ENCODE results near the gene YWHAB. TPM values are rescaled to one million over a fixed set of nuclear protein-coding genes. Genes with fewer than 3 reads are reported as not detected.
A peak's percentile ranks its signal among the peaks of the same experiment; 100 is the strongest.

YWHAB gene
- total and polyA plus RNA-seq, 2 of the 4 experiments (the other 2 are of a cell fraction) = 78.0 to 102 TPM

- Histone ChIP-seq H3K4me3 (ENCODE audit: insufficient read depth, low read depth, low read length) (peak overlapping the region; percentile 79), H3K4me2 (ENCODE audit: low read depth, low read length) (peak overlapping the region; percentile 100), H3K36me3 (ENCODE audit: control insufficient read depth, insufficient read depth, low read length) (no peaks in the 10 kb centered on the region; the same call in 1 of the 2 replicates), H3K79me1 (ENCODE audit: low read depth in 1 of 2, low read length in 2 of 2) (peaks cover 0 to 12% of the 10 kb centered on the region in 2 experiments; a peak in 2 of 4 replicates), H3K27me3 (ENCODE audit: control insufficient read depth, insufficient read depth, low read length) (no peaks in the 10 kb centered on the region), H4K20me1 (ENCODE audit: insufficient read depth, low read length) (peaks cover 59% of the 10 kb centered on the region), H3K4me1 (ENCODE audit: control insufficient read depth, insufficient read depth, low read length) (peaks cover 2% of the 10 kb centered on the region), H2AK5ac (ENCODE audit: low read depth, low read length) (no peak overlapping the region), H3K27ac (ENCODE audit: insufficient read depth, low read length) (peak overlapping the region; percentile 95), H2BK120ac (ENCODE audit: low read depth, low read length) (no peak overlapping the region), H4K91ac (ENCODE audit: insufficient read depth, low read depth, low read length) (no peak overlapping the region), H3K4ac (ENCODE audit: low read depth, low read length) (no peak overlapping the region), H3K9me1 (ENCODE audit: insufficient read depth, low read length) (no peaks in the 10 kb centered on the region), H3K14ac (replicated peaks; ENCODE audit: low read depth, low read length) (peak overlapping the region; percentile 82), H3K23ac (ENCODE audit: low read depth, low read length) (peak overlapping the region; percentile 69), H2AK9ac (replicated peaks; ENCODE audit: low read depth, low read length, poor library complexity) (peak overlapping the region; percentile 99), H3K18ac (ENCODE audit: low read depth, low read length) (no peak overlapping the region), H4K8ac (ENCODE audit: low read depth in 2 of 2, low read length in 2 of 2) (no peak overlapping the region), H2AFZ (replicated peaks; ENCODE audit: low read length, poor library complexity) (no peak overlapping the region), H2BK15ac (ENCODE audit: low read depth, low read length) (no peak overlapping the region), H3K9me3 (ENCODE audit: control insufficient read depth, insufficient read depth, low read length) (no peaks in the 10 kb centered on the region), H3K9ac (ENCODE audit: low read depth, low read length) (peak overlapping the region; percentile 92), H2BK20ac (ENCODE audit: low read depth, low read length) (no peak overlapping the region), H3K56ac (ENCODE audit: extremely low read depth, insufficient read depth, low read length) (peak overlapping the region; percentile 87; the same call in 1 of the 2 replicates), H2BK5ac (ENCODE audit: low read depth, low read length, poor library complexity, severe bottlenecking) (no peak overlapping the region), H4K5ac (ENCODE audit: low read depth, low read length) (no peak overlapping the region)
- TSS peak; percentile 42 for BruUV-seq (replicated peaks)
- DNase-seq (no peak), ATAC-seq (ENCODE audit: low read depth) (no peak)
- no CpG with 5 or more reads among the region's 2 CpGs for WGBS, 2 experiments (ENCODE audit: extremely low coverage in 2 of 2, insufficient read length in 1 of 2)
- intact Hi-C loops (cut with micrococcal nuclease) = loop anchor here (10.0 kb wide), 1 partner anchor 672 kb away; the partner anchor contains the start of gene OSER1
- in situ Hi-C loops (cut with MboI; ENCODE audit: low sequenced_read_pairs) = no loop called here
- ChIA-PET POLR2A (ENCODE audit: unreplicated experiment) (interaction anchor here (0.5 kb wide), 1 partner anchor 23 kb away, joined by 3 read pairs; no protein-coding TSS in a partner anchor), CTCF (no interaction called here)
- no peak for TF ChIP-seq CEBPB (IDR thresholded peaks at IDR 0.05; ENCODE audit: low read depth, low read length)
- TF ChIP-seq MAFK (IDR thresholded peaks at IDR 0.05; ENCODE audit: low read depth, low read length) = no peak
- TF ChIP-seq, protein P1, sequence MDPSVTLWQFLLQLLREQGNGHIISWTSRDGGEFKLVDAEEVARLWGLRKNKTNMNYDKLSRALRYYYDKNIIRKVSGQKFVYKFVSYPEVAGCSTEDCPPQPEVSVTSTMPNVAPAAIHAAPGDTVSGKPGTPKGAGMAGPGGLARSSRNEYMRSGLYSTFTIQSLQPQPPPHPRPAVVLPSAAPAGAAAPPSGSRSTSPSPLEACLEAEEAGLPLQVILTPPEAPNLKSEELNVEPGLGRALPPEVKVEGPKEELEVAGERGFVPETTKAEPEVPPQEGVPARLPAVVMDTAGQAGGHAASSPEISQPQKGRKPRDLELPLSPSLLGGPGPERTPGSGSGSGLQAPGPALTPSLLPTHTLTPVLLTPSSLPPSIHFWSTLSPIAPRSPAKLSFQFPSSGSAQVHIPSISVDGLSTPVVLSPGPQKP (IDR thresholded peaks at IDR 0.05; ENCODE audit: borderline replicate concordance, low read depth, low read length) = no peak
- TF ChIP-seq SMC3 (IDR thresholded peaks at IDR 0.05; ENCODE audit: low read depth, low read length) = no peak
- dilution Hi-C loops (cut with HindIII; ENCODE audit: low sequenced_read_pairs, unreplicated experiment) = no loop called here
Observed at GRCh38 chr20:44886828-44887227, 1.3 kb downstream of the YWHAB start.

All from IMR-90 (cell line).